GM10248 (cell line): Measurements from ENCODE around the gene DEGS1.

Experiments
- CTCF ChIA-PET: fragments of 300-600 bp; sonication (Branson Sonifier 250); formaldehyde crosslinking; extraction: SDS; loops from one replicate; lab custom pipeline; 2021; ENCODE audit warnings: antibody characterized with exemption; lab: Yijun Ruan, JAX
- POLR2A ChIA-PET: fragments of 350-650 bp; sonication (Branson Sonifier 250); formaldehyde crosslinking; extraction: SDS; loops from one replicate; lab custom pipeline; 2020; ENCODE audit warnings: antibody characterized with exemption; lab: Yijun Ruan, JAX
- DNase-seq: peaks from one replicate; pipeline ENCODE4 v3.0.0; 2012; ENCODE audit errors: extremely low spot score
- TF ChIP-seq, protein P1 (sequence below): IDR thresholded peaks from 2 replicates; pipeline ENCODE4 v1.5.1; 2012; ENCODE audit warnings: mild to moderate bottlenecking, low read depth; ENCODE audit errors: extremely low read depth, missing control alignments, control extremely low read depth

DEGS1 gene

DNA sequence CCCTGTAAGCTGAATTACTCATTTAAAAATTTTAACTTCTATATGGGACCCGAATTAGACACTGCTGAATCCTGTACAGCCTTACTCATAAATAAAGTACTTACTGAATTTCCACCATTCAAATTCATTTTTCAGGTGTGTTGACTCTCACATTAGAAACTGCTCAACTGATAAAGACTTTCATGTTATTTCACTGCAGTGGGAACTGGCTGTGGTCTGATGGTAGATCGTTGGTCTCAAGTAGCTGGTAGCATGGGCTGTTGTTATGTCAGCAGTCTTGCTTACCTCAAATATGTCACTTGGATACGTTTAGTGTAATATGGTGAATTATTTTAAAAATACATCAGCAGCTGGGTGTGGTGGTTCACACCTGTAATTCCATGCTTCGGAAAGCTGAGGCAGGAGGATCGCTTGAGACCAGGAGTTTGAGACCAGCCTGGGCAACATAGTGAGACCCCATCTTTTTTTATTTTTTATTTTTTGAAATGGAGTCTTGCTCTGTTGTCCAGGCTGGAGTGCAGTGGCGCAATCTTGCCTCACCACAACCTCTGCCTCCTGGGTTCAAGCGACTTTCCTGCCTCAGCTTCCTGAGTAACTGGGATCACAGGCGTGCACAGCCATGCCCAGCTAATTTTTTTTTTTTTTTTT is 10.4 kb downstream of the DEGS1 start:
- POLR2A ChIA-PET, result interaction anchor here (1.8 kb wide), 1 partner anchor 10 kb away, joined by 9 read pairs; the partner anchor contains the start of gene DEGS1
- TF ChIP-seq, protein P1, sequence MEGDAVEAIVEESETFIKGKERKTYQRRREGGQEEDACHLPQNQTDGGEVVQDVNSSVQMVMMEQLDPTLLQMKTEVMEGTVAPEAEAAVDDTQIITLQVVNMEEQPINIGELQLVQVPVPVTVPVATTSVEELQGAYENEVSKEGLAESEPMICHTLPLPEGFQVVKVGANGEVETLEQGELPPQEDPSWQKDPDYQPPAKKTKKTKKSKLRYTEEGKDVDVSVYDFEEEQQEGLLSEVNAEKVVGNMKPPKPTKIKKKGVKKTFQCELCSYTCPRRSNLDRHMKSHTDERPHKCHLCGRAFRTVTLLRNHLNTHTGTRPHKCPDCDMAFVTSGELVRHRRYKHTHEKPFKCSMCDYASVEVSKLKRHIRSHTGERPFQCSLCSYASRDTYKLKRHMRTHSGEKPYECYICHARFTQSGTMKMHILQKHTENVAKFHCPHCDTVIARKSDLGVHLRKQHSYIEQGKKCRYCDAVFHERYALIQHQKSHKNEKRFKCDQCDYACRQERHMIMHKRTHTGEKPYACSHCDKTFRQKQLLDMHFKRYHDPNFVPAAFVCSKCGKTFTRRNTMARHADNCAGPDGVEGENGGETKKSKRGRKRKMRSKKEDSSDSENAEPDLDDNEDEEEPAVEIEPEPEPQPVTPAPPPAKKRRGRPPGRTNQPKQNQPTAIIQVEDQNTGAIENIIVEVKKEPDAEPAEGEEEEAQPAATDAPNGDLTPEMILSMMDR, result no peak
- CTCF ChIA-PET, result interaction anchor here (1.2 to 2.1 kb wide), 8 partner anchors 9 to 31 kb away, joined by 3 to 7 read pairs (median 4); partner anchors contain the start of gene DEGS1
- DNase-seq, result no peak

DNA sequence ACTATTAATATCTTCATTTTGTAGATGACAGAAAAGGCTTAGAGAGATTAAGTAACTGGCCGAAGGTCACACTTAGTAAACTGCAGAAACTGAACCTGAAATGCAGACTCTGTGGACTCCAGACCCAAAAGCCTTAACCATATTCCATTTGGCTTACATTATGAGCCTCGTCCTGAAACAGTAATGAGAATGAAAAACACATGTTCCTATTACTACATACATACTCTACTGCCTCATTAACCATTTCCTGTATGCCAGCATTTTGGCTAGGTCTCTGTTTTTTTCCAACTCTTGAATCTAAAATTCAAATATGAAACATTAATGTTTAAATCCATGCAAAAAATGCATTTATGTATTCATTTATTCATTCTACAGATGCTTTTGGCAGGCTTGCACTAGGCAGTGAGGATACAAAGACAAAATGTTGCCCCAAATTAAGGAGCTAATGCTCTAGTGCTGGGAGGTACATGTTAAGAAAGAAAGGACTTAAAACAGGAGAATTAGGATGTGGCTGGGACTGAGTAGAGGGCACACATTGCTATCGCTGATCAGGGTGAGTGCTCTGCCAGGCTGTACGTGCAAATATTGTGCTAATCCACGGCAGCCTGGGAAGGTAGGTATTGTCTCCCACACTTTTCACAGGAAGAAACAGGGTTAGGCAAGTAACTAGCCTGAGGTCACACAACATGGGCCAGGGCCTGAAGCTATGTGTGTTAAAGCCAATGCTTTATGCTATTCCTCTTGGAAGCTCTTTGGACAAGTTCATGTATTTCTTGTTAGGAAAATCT is 14.0 kb downstream of the DEGS1 start:
- no peak for DNase-seq
- ChIA-PET CTCF (no interaction called here), POLR2A (interaction anchor here (0.6 kb wide), 1 partner anchor 120 kb away, joined by 3 read pairs; no protein-coding TSS in a partner anchor)
- TF ChIP-seq, protein P1, result no peak

DNA sequence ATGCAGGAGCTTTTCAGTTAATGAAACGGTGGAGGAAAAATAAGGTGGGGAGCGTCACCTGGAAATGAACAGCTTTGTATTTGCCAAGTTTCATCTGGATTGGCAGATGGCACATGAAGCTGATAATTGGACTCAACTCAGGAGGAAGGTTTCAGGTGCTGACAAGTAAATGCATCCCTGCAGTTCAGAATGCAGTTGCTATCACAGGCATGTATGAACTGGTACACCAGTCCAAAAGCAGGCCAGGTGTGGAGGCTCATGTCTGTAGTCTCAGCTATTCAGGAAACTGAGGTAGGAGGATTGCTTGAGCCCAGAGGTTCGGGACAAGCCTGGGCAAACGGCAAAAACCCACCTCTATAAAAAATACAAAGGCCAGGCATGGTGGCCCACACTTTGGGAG is 15.5 kb downstream of the DEGS1 start:
- DNase-seq, result no peak
- TF ChIP-seq, protein P1, result no peak
- POLR2A ChIA-PET, result interaction anchor here (0.6 to 0.9 kb wide), 2 partner anchors 16 to 1411 kb away, joined by 5 to 6 read pairs; partner anchors contain the start of gene DEGS1
- CTCF ChIA-PET, result interaction anchor here (1.2 kb wide), 1 partner anchor 21 kb away, joined by 3 read pairs; no protein-coding TSS in a partner anchor

DNA sequence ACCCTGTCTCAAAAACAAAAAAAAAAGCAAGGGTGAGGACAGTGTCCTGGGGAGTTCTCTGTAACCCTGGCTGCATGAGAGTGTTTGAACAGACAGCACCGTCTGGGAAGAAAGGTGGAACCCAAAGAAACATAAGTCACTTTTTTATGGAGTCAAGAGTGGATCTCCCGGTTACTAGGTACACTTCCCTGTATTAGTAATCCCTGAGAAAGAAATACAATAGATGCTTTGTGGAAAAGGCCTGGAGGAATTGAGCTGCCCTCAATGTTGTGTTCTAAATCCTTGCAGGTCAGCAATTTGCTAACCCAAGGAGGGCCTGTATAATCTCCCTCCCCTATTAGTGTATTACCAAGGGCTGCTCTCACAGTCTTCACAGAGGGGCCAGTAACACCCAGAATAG is 16.6 kb downstream of the DEGS1 start:
- CTCF ChIA-PET, result no interaction called here
- POLR2A ChIA-PET, result no interaction called here
- DNase-seq, result no peak
- TF ChIP-seq, protein P1, result no peak

DNA sequence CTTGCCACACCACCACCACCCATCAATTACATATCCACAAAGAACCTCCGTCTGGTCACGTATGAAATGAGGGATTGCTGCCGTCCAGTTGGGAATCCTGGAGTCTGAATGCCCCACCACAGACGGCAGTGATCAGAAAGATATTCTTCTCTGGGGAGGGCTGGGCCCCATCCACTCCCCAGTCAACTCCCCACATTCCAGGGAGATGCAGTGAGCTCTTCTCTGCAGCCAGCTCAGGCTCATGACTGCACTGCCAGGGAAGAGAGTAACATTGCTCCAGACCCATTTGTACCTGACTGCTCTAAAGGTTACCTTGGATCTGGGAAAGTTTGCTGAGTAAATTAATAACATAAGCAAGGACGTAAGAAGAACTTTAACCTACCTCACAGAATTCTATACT is 18.3 kb downstream of the DEGS1 start:
- ChIA-PET POLR2A (interaction anchor here (1.0 kb wide), 1 partner anchor 11 kb away, joined by 4 read pairs; no protein-coding TSS in a partner anchor), CTCF (no interaction called here)
- TF ChIP-seq, protein P1, result no peak
- DNase-seq, result no peak

DNA sequence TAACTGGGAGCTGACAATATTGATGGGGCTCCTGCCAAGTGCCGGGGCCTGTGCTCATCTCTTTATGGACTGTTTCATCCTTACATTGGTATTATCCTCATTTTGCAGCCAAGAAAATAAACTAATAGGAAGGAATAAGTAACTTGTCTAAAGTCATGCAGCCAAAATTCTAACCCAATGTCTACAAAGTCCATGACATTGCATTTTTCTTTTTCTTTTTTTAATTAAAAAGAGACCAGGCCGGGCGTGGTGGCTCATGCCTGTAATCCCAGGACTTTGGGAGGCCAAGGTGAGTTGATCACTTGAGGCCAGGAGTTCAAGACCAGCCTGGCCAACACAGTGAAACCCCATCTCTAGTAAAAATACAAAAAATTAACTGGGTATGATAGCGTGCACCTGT is 18.8 kb downstream of the DEGS1 start:
- POLR2A ChIA-PET, result interaction anchor here (1.0 kb wide), 1 partner anchor 12 kb away, joined by 4 read pairs; no protein-coding TSS in a partner anchor
- CTCF ChIA-PET, result no interaction called here
- TF ChIP-seq, protein P1, result no peak
- no peak for DNase-seq
